OCI-LY1 (cell line): ENCODE data around the gene LTBP1.

ENCODE experiments used
- H2AFZ ChIP-seq: fragments of 200-600 bp; sonication (generic), shearing (Covaris generic); 2 replicates; pipeline ENCODE4 v1.6.0; 2014; ENCODE audit warnings: antibody characterized with exemption, mild to moderate bottlenecking, low read length
- H3F3A ChIP-seq: fragments of 200-600 bp; sonication (generic), shearing (Covaris generic); 2 replicates; pipeline ENCODE4 v1.6.0; 2014; ENCODE audit warnings: mild to moderate bottlenecking, antibody characterized with exemption, low read length, moderate library complexity; ENCODE audit not compliant: insufficient read depth
- H3K27ac ChIP-seq: fragments of 200-600 bp; sonication (generic); 2 replicates; pipeline ENCODE4 v1.5.1; 2014; ENCODE audit warnings: low read length, mixed run types, mild to moderate bottlenecking, low read depth; ENCODE audit not compliant: poor library complexity, severe bottlenecking
- H3K27me3 ChIP-seq: fragments of 200-600 bp; sonication (generic); 2 replicates; pipeline ENCODE4 v1.6.0; 2014; ENCODE audit warnings: antibody characterized with exemption, mild to moderate bottlenecking, low read length, moderate library complexity; ENCODE audit not compliant: insufficient read depth
- H3K36me3 ChIP-seq: fragments of 200-600 bp; sonication (generic); 2 replicates; pipeline ENCODE4 v1.6.1; 2014; ENCODE audit warnings: mild to moderate bottlenecking, antibody characterized with exemption, low read length, moderate library complexity, mixed read lengths; ENCODE audit not compliant: insufficient read depth
- H3K4me1 ChIP-seq: fragments of 200-600 bp; sonication (generic); 2 replicates; pipeline ENCODE4 v1.5.1; 2014; ENCODE audit warnings: mild to moderate bottlenecking, low read length, moderate library complexity; ENCODE audit not compliant: insufficient read depth, severe bottlenecking
- H3K4me2 ChIP-seq: fragments of 200-600 bp; sonication (generic), shearing (Covaris generic); 2 replicates; pipeline ENCODE4 v1.6.1; 2014; ENCODE audit warnings: low read length
- H3K4me3 ChIP-seq: fragments of 200-600 bp; sonication (generic); 2 replicates; pipeline ENCODE4 v1.5.1; 2014; ENCODE audit warnings: low read length, low read depth, mild to moderate bottlenecking, mixed read lengths; ENCODE audit not compliant: poor library complexity, severe bottlenecking
- H3K79me2 ChIP-seq: fragments of 200-600 bp; shearing (Covaris generic); 2 replicates; pipeline ENCODE4 v1.6.1; 2016; ENCODE audit warnings: mixed run types, low read length, mixed read lengths; ENCODE audit not compliant: insufficient read depth
- H3K9ac ChIP-seq: fragments of 200-600 bp; sonication (generic), shearing (Covaris generic); 2 replicates; pipeline ENCODE4 v1.6.1; 2014; ENCODE audit warnings: mild to moderate bottlenecking, low read length, mixed read lengths
- H3K9me2 ChIP-seq: fragments of 200-600 bp; sonication (generic), shearing (Covaris generic); 2 replicates; pipeline ENCODE4 v1.6.1; 2014; ENCODE audit warnings: low read depth, mild to moderate bottlenecking, low read length, mixed read lengths
- H3K9me3 ChIP-seq: fragments of 200-600 bp; shearing (Covaris generic); 2 replicates; pipeline ENCODE4 v1.6.1; 2014; ENCODE audit warnings: low read length, mixed read lengths
- H4K20me1 ChIP-seq: fragments of 200-600 bp; sonication (generic), shearing (Covaris generic); 2 replicates; pipeline ENCODE4 v1.6.0; 2016; ENCODE audit warnings: mild to moderate bottlenecking, low read length; ENCODE audit not compliant: insufficient read depth
- EZH2 ChIP-seq: fragments of 200-600 bp; sonication (generic), shearing (Covaris generic); IDR thresholded peaks from 2 replicates; pipeline ENCODE4 v1.8.0; 2017; ENCODE audit warnings: borderline replicate concordance, mixed run types, mild to moderate bottlenecking, antibody characterized with exemption, low read length, moderate library complexity, mixed read lengths
- TF ChIP-seq, protein P1 (sequence below): fragments of 200-600 bp; sonication (generic), shearing (Covaris generic); IDR thresholded peaks from 2 replicates; pipeline ENCODE4 v1.5.1; 2017; ENCODE audit warnings: mild to moderate bottlenecking, antibody characterized with exemption, low read length, moderate library complexity, mixed read lengths

LTBP1 gene

DNA sequence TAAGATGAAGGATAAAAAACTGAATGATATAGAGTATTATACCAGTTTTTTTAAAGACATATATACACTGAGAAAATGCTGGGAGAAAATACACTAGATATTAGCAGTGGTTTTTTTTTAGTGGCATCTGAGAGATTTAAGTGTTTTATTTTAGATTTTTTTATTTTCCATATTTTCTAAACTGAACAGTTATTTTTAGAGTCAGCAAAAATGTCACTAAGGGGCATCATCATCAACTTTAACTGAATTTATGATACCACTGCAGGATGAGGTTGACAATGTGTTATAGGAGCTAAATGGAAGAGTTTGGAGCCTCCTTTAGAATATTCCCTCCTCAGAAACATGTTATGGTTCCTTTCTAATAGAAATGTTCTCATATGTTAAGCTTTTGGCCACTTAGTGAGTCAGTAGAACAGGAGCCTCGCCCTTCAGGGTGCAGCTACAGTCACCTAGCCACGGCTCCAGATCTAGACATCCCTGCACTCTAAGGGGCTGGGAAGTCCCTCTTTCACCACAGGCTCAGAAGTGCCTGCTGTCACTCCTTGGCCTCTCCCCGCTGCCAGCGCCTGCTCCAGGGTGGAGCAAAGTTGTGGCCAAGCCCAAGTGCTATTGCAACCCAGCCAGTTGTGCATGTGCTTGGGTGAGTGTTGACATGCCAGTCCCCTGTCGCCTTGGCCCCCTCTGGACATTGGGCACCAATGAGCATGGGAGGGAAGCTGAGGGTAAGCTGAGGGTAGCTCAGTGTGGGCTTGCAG is 319.0 kb downstream of the LTBP1 start:
- TF ChIP-seq EZH2: no peak
- TF ChIP-seq, protein P1, sequence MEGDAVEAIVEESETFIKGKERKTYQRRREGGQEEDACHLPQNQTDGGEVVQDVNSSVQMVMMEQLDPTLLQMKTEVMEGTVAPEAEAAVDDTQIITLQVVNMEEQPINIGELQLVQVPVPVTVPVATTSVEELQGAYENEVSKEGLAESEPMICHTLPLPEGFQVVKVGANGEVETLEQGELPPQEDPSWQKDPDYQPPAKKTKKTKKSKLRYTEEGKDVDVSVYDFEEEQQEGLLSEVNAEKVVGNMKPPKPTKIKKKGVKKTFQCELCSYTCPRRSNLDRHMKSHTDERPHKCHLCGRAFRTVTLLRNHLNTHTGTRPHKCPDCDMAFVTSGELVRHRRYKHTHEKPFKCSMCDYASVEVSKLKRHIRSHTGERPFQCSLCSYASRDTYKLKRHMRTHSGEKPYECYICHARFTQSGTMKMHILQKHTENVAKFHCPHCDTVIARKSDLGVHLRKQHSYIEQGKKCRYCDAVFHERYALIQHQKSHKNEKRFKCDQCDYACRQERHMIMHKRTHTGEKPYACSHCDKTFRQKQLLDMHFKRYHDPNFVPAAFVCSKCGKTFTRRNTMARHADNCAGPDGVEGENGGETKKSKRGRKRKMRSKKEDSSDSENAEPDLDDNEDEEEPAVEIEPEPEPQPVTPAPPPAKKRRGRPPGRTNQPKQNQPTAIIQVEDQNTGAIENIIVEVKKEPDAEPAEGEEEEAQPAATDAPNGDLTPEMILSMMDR: no peak
- H3K27me3 ChIP-seq: no peaks in the 10 kb centered on the region
- H3K9me2 ChIP-seq: no peaks in the 10 kb centered on the region
- H3K79me2 ChIP-seq: no peaks in the 10 kb centered on the region
- no peak overlapping the region for H3K4me2 ChIP-seq
- H3K9ac ChIP-seq: no peak overlapping the region
- peaks cover 30% of the 10 kb centered on the region for H3K9me3 ChIP-seq
- no peak overlapping the region for H3K27ac ChIP-seq
- H3K36me3 ChIP-seq: peaks cover 87% of the 10 kb centered on the region
- H3F3A ChIP-seq: no peaks in the 10 kb centered on the region
- no peak overlapping the region for H3K4me3 ChIP-seq
- peaks cover 2% of the 10 kb centered on the region for H3K4me1 ChIP-seq
- no peak overlapping the region for H2AFZ ChIP-seq
- no peaks in the 10 kb centered on the region for H4K20me1 ChIP-seq

DNA sequence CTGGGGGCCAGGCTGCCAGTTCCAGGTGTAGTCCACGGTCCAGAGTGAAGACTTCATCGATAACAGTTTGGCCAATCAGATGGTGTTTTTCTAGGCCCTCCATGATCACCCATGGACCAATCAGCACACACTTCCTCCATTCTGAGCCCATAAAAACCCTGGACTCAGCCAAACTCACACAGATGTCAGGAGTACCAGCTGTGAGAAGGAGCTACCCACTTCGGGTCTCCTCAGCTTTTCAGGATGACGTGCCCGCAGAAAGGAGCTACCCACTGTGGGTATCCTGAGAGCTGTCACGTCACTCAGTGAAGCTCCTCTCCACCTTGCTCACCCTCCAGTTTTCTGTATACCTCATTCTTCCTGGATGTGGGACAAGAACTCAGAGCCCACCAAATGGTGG is 319.7 kb downstream of the LTBP1 start:
- H3K9ac ChIP-seq: no peak overlapping the region
- H2AFZ ChIP-seq: no peak overlapping the region
- H3K36me3 ChIP-seq: peaks cover 79% of the 10 kb centered on the region
- no peaks in the 10 kb centered on the region for H4K20me1 ChIP-seq
- peaks cover 9% of the 10 kb centered on the region for H3K4me1 ChIP-seq
- H3K4me2 ChIP-seq: no peak overlapping the region
- peaks cover 30% of the 10 kb centered on the region for H3K9me3 ChIP-seq
- no peaks in the 10 kb centered on the region for H3K27me3 ChIP-seq
- no peaks in the 10 kb centered on the region for H3F3A ChIP-seq
- no peak overlapping the region for H3K4me3 ChIP-seq
- no peaks in the 10 kb centered on the region for H3K79me2 ChIP-seq
- H3K27ac ChIP-seq: no peak overlapping the region
- no peaks in the 10 kb centered on the region for H3K9me2 ChIP-seq
- no peak for TF ChIP-seq EZH2
- TF ChIP-seq, protein P1: no peak

DNA sequence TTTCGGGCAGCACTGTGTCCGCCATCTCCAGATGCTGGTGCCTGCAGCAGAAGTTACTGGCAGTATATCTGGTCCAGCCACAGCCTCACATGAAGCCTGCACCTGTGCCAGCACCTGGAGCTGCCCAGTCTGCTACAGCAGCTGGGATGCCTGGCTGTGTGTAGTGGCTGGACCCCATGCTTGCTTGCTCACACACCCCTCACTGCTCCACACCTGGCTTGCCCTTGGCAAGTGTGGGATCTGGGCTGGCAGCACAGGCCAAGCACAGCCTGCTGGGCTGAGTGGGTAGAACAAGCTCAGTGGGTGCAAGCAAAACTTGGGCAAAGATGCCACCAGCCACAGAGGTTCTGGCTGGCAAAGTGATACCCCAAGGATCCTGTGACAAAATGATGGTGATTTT is 320.3 kb downstream of the LTBP1 start:
- no peaks in the 10 kb centered on the region for H3F3A ChIP-seq
- TF ChIP-seq, protein P1: no peak
- TF ChIP-seq EZH2: no peak

More for the DNA sequence above, 320.3 kb downstream of the LTBP1 start:
- peaks cover 15% of the 10 kb centered on the region for H3K4me1 ChIP-seq
- no peaks in the 10 kb centered on the region for H3K9me2 ChIP-seq
- H2AFZ ChIP-seq: no peak overlapping the region
- H3K27me3 ChIP-seq: no peaks in the 10 kb centered on the region
- H3K4me2 ChIP-seq: no peak overlapping the region
- H3K9ac ChIP-seq: no peak overlapping the region
- no peaks in the 10 kb centered on the region for H4K20me1 ChIP-seq
- peaks cover 30% of the 10 kb centered on the region for H3K9me3 ChIP-seq
- H3K4me3 ChIP-seq: no peak overlapping the region
- peaks cover 74% of the 10 kb centered on the region for H3K36me3 ChIP-seq
- H3K79me2 ChIP-seq: no peaks in the 10 kb centered on the region
- no peak overlapping the region for H3K27ac ChIP-seq
